HG03045 (cell line): ENCODE data around the gene CARS2.
"Not testable (repeated sequence)": the region's sequence is repeated elsewhere in the genome, so short reads cannot be mapped to it uniquely, and the experiment has no call there.

Source experiments
- ATAC-seq: cut with Tn5 transposase; IDR thresholded peaks from one replicate; pipeline ENCODE4 v1.9.1; 2021; ENCODE audit warnings: mild to moderate bottlenecking, moderate library complexity; ENCODE audit not compliant: unreplicated experiment

Gene CARS2

GRCh38 chr13:110638814-110639806, 66.8 kb downstream of the CARS2 start:
- no peak for ATAC-seq

GRCh38 chr13:110638257-110638656, 67.7 kb downstream of the CARS2 start:
- ATAC-seq = no peak

- ATAC-seq = no peak
Observed at GRCh38 chr13:110637747-110638146, 68.2 kb downstream of the CARS2 start.

- no peak for ATAC-seq
Observed at GRCh38 chr13:110637275-110637674, 68.6 kb downstream of the CARS2 start.

- ATAC-seq = no peak
Observed at GRCh38 chr13:110636701-110637201, 69.2 kb downstream of the CARS2 start.

- ATAC-seq = no peak
Observed at GRCh38 chr13:110636053-110636475, 69.9 kb downstream of the CARS2 start.

- ATAC-seq = no peak
Observed at GRCh38 chr13:110635405-110636002, 70.4 kb downstream of the CARS2 start.

GRCh38 chr13:110634558-110634957, 71.4 kb downstream of the CARS2 start:
- no peak for ATAC-seq

GRCh38 chr13:110633776-110634175, 72.1 kb downstream of the CARS2 start:
- no peak for ATAC-seq

GRCh38 chr13:110632255-110632654, 73.7 kb downstream of the CARS2 start:
- ATAC-seq = not testable (repeated sequence)

- ATAC-seq = no peak
Observed at GRCh38 chr13:110630566-110631119, 75.3 kb downstream of the CARS2 start.

- no peak for ATAC-seq
Observed at GRCh38 chr13:110629735-110630134, 76.2 kb downstream of the CARS2 start.

- no peak for ATAC-seq
Observed at GRCh38 chr13:110628952-110629701, 76.8 kb downstream of the CARS2 start.

GRCh38 chr13:110628477-110628793, 77.5 kb downstream of the CARS2 start:
- ATAC-seq = no peak

GRCh38 chr13:110627761-110628476, 78.0 kb downstream of the CARS2 start:
- ATAC-seq = no peak

GRCh38 chr13:110627351-110627750, 78.6 kb downstream of the CARS2 start:
- ATAC-seq = no peak

- ATAC-seq = no peak
Observed at GRCh38 chr13:110626521-110626920, 79.4 kb downstream of the CARS2 start.

- ATAC-seq = no peak
Observed at GRCh38 chr13:110625771-110626321, 80.1 kb downstream of the CARS2 start.

- no peak for ATAC-seq
Observed at GRCh38 chr13:110624766-110625756, 80.9 kb downstream of the CARS2 start.
